ENCODE data around the gene GPX3. TPM values are rescaled to one million over a fixed set of nuclear protein-coding genes. Genes with fewer than 3 reads are reported as not detected.

Gene GPX3
- total and polyA plus RNA-seq, 9 of the 15 experiments (the other 6 are each of a cell fraction or from before 2014, with no cell fraction given): 0.25 to 0.86 TPM; not detected in 7

GRCh38 chr5:151007430-151008209, 12.8 kb upstream of the GPX3 start:
- no TSS peak for BruUV-seq (replicated peaks)
- intact Hi-C loops (cut with micrococcal nuclease) (no loop called here), in situ Hi-C loops (cut with MboI) (no loop called here)
- DNase-seq (ENCODE audit: extremely low read depth in 1 of 4, low spot score in 3 of 4) (peak in 1 of 4 experiments; percentile 32), FAIRE-seq (no peak), ATAC-seq (peak; percentile 19)
- peak overlapping the region; percentile 72 for H2AFZ ChIP-seq (ENCODE audit: low read depth, low read length)
- no peaks in the 10 kb centered on the region for H3K36me3 ChIP-seq (ENCODE audit: control insufficient read depth, insufficient read depth, low read length)
- peaks cover 4 to 24% of the 10 kb centered on the region in 2 experiments; a peak in 4 of 5 replicates for H3K4me1 ChIP-seq (replicated peaks in 1 of 2; ENCODE audit: control insufficient read depth in 2 of 2, insufficient read depth in 2 of 2, low read length in 2 of 2)
- H3K4me3 ChIP-seq: no peak overlapping the region
- H3K9me1 ChIP-seq (ENCODE audit: control insufficient read depth, insufficient read depth, low read length): no peaks in the 10 kb centered on the region
- peak overlapping the region in 1 of 2 experiments; percentile 29; a peak in 1 of 4 replicates for H3K9ac ChIP-seq (ENCODE audit: insufficient read depth in 1 of 2, low read depth in 2 of 2, low read length in 2 of 2)
- ChIA-PET POLR2A (no interaction called here), CTCF (ENCODE audit: low intra/inter-chr PET ratio) (no interaction called here)
- no peak overlapping the region for H3K27ac ChIP-seq (ENCODE audit: extremely low read depth, low read depth, low read length)
- no peaks in the 10 kb centered on the region for H3K79me2 ChIP-seq (ENCODE audit: control insufficient read depth, insufficient read depth, low read length)
- no peaks in the 10 kb centered on the region for H3K27me3 ChIP-seq (ENCODE audit: control insufficient read depth in 2 of 2, insufficient read depth in 2 of 2, low read length in 2 of 2)
- H3K9me3 ChIP-seq (replicated peaks; ENCODE audit: control insufficient read depth, insufficient read depth, low read depth, low read length): no peaks in the 10 kb centered on the region
- H3K4me2 ChIP-seq (ENCODE audit: insufficient read depth, low read length): no peak overlapping the region
- 42% methylated on average over 7 of the region's 7 CpGs for WGBS (ENCODE audit: insufficient coverage, low coverage, missing lambda C conversion rate)
- no peaks in the 10 kb centered on the region for H4K20me1 ChIP-seq (replicated peaks; ENCODE audit: control insufficient read depth, insufficient read depth, low read length)
- TF ChIP-seq REST (IDR thresholded peaks at IDR 0.05; ENCODE audit: borderline replicate concordance) (no peak), REST (CRISPR knock-in tag; IDR thresholded peaks at IDR 0.05; ENCODE audit: low read depth) (no peak), CBFA2T2 (conservative IDR thresholded peaks at IDR 0.05) (peak; percentile 66), SP2 (IDR thresholded peaks at IDR 0.05; ENCODE audit: extremely low read depth, low read depth, low read length, poor library complexity, severe bottlenecking) (no peak), ERF (CRISPR knock-in tag; IDR thresholded peaks at IDR 0.05) (no peak), ZNF121 (CRISPR knock-in tag; conservative IDR thresholded peaks at IDR 0.05) (peak; percentile 60), CBFB (CRISPR knock-in tag; IDR thresholded peaks at IDR 0.05) (0 out of 2 replicates have a peak, but pooled peaks have one; percentile 14), CEBPB (tag; IDR thresholded peaks at IDR 0.05) (no peak), TGIF2 (CRISPR knock-in tag; IDR thresholded peaks at IDR 0.05) (no peak), HLTF (IDR thresholded peaks at IDR 0.05) (no peak), IRF1 (CRISPR knock-in tag; IDR thresholded peaks at IDR 0.05; ENCODE audit: borderline replicate concordance) (no peak), ZNF449 (CRISPR knock-in tag; IDR thresholded peaks at IDR 0.05) (no peak)

Data from K562 (cell line).